Fibroblast of villous mesenchyme (primary cell): ENCODE results near the gene SLX4. TPM values are rescaled to one million over a fixed set of nuclear protein-coding genes. Genes with fewer than 3 reads are reported as not detected.

Experiments
- DNase-seq: peaks from one replicate; pipeline ENCODE4 v3.0.0-alpha.2; 2010; ENCODE audit warnings: low read depth
- H3K4me3 ChIP-seq: 2 replicates; pipeline ENCODE4 v1.5.1; 2011; ENCODE audit warnings: low read depth, mild to moderate bottlenecking, low read length
- total RNA-seq: library from RNA; depleted of rRNA; stranded (reverse); fragments of >200 nt; gene quantifications from 2 replicates; pipeline ENCODE4 v1.2.3, GENCODE V29; 2012
- TF ChIP-seq, protein P1 (sequence below): IDR thresholded peaks from 2 replicates; pipeline ENCODE4 v1.5.1; 2012; ENCODE audit warnings: low read depth, mild to moderate bottlenecking, low read length; ENCODE audit not compliant: insufficient read depth

SLX4 gene
- total RNA-seq, 1 donor = 7.3 TPM

DNA sequence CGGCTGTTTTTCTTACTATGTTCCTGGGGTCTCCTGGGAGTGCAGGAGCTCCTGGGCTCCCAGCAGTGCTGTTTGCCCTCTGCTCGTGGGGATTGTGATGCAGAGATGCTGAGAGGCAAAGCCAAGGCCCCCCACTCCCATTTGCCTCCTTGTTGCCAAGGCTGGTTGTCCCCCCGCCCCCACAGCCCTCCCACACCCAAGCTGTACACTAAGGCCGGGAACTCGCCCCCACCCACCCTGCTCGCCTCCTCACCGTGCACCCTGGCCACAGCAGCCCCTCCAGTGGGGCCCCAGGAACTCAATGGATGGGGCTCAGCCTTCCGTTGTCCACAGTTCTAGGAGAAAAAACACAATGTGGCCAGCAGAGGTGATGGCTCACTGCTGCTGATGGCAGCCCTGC is 44.4 kb downstream of the SLX4 start:
- no peak for DNase-seq
- TF ChIP-seq, protein P1, sequence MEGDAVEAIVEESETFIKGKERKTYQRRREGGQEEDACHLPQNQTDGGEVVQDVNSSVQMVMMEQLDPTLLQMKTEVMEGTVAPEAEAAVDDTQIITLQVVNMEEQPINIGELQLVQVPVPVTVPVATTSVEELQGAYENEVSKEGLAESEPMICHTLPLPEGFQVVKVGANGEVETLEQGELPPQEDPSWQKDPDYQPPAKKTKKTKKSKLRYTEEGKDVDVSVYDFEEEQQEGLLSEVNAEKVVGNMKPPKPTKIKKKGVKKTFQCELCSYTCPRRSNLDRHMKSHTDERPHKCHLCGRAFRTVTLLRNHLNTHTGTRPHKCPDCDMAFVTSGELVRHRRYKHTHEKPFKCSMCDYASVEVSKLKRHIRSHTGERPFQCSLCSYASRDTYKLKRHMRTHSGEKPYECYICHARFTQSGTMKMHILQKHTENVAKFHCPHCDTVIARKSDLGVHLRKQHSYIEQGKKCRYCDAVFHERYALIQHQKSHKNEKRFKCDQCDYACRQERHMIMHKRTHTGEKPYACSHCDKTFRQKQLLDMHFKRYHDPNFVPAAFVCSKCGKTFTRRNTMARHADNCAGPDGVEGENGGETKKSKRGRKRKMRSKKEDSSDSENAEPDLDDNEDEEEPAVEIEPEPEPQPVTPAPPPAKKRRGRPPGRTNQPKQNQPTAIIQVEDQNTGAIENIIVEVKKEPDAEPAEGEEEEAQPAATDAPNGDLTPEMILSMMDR = no peak
- no peak overlapping the region for H3K4me3 ChIP-seq

DNA sequence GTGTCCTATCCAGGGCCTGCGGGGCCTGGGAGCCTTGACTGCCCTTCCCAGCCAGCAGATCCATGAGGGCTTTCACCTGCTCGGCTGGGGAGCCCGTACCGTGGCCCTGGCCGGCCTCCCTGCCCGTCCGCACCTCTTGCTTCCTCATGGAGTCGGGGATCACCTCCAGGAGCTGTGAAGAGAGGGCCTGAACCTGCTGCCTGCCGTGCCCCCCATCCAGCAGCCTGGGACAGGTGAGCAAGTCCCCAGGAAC is 46.6 kb downstream of the SLX4 start:
- H3K4me3 ChIP-seq = no peak overlapping the region
- TF ChIP-seq, protein P1 = no peak
- DNase-seq = no peak

DNA sequence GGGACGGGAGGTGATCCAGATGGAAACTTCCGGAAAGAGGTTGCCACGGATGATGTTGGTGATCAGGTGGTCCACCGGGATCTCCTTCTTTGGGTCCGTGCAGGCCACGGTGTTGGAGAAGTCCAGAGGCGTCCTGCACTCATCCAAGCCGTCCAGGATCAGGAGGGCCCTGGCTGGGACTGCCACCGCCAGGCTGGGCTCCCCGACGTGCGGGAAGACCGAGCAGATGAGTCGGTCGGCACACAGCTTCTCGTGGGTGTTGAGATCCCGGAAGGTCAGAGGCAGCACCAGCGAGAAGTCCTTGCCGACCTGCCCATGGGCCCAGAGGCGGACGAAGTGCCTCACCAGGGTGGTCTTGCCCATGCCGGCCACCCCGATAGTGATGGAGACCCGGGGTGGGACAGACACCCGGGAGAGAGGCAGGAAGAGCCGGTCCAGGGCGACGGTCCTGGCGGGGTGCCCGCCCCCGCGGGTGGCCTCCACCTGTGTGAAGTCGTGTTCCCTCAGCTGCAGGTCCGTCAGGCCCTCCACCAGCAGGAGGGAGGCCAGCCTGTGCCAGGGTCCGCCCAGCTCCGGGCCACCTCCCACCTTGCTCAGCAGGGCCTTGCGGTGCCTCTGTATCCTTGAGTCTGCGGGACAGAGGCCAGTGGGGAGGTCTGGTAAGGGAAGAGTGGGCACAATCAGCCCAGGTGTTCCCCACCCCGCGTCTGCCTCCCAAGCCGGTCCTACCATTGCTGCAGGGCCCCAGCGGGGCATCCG is 47.1 kb downstream of the SLX4 start:
- H3K4me3 ChIP-seq = no peak overlapping the region
- DNase-seq = no peak
- TF ChIP-seq, protein P1 = no peak

DNA sequence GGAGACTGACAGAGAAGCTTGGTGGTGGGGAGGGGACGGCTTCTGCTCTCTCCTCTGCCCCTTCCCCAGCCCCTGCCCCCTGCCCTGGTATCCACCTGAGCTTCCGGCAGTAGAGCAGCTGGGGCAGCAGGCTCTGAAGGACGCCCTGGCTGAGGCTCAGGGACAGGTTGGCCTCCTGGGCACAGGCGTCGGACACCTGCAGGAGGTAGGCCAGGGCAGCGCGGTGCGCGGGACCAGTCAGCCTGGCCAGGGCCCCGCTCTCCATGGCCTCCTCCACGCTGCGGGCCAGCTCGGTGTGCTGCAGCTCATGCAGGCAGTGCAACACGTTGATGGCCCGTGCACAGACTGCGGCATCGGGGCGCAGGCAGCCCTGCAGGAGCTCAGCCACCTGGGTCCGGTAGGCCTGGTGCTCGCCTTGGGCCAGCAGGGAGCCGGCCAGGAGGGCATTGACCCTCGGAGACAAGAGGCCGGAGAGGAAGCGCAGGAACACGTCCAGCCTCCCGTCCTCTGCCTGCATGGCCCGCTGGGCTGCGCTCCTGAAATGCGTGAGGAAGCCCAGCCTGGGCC is 48.4 kb downstream of the SLX4 start:
- TF ChIP-seq, protein P1 = no peak
- no peak for DNase-seq
- no peak overlapping the region for H3K4me3 ChIP-seq

DNA sequence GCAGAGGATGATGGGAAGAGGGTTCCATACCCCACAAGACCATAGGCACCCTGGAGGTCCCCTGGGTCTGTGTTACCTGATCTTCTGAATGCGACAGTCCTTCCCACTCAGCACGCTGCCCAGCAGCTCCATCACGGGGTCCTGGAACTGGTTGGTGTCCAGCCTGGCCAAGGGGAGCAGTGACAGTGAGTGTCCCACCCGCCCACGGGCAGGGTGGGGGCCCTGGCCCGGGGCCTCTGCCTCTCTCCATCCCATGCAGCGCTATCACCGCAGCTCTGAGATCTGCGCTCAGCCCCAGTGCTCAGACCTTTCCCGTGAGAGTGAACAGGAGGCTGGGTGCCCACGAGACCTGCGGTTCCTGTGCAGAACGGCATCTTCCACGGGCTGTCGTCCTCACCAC is 49.8 kb downstream of the SLX4 start:
- TF ChIP-seq, protein P1 = no peak
- H3K4me3 ChIP-seq = no peak overlapping the region
- no peak for DNase-seq

DNA sequence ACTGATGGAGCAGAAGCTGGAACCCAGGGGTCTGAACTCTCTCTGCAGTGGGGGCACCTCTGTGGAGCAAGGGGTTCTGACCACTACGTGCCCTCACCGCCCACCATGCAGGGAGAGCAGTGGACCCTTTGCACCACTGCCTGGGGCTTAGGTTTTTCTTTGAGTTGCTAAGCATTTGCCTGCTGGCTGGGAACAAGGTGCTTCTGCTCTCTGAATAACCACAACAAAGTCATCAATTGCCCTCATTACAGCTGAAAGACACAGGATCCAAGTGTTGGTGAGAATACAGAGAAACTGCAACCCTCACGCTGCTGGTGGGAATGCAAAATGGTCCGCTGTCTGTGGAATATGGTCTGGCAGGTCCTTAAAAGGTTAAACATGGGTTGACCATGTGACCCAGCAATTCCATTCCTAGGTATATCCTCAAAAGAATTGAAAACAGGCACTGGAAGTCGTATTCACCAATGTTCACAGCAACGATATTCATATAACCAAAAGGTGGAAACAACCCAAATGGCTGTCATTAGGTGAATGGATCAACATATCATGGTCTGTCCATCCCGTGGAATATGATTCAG is 57.0 kb downstream of the SLX4 start:
- no peak for DNase-seq
- no peak overlapping the region for H3K4me3 ChIP-seq
- TF ChIP-seq, protein P1 = no peak
